Uterus (tissue), 4 donors: ENCODE results near the gene PAPLN. TPM values are rescaled to one million over a fixed set of nuclear protein-coding genes. Genes with fewer than 3 reads are reported as not detected.

Experiments used
- DNase-seq, 2 donors: peaks; one replicate each; pipeline ENCODE4 v3.0.0-alpha.2; 2019 to 2020
- H3K27ac ChIP-seq, 2 donors: fragments of 200-600 bp; sonication (generic); 1 replicate in 1 of 2; 2 replicates in 1 of 2; pipeline ENCODE4 v1.5.1; 2016 to 2018
- H3K27me3 ChIP-seq, 2 donors: fragments of 200-600 bp; sonication (generic); one replicate each; pipeline ENCODE4 v1.5.1; 2018 to 2019; ENCODE audit warnings: control low read depth in 1 of 2
- H3K36me3 ChIP-seq, 2 donors: fragments of 200-600 bp; sonication (generic); one replicate each; pipeline ENCODE4 v1.5.1; 2019; ENCODE audit warnings: control low read depth in 1 of 2
- H3K4me1 ChIP-seq, 2 donors: fragments of 200-600 bp; sonication (generic); one replicate each; pipeline ENCODE4 v1.5.1; 2018 to 2019; ENCODE audit warnings: control low read depth in 1 of 2
- H3K4me3 ChIP-seq, 2 donors: fragments of 200-600 bp; sonication (generic); 1 replicate in 1 of 2; 2 replicates in 1 of 2; pipeline ENCODE4 v1.5.1; 2018 to 2019; ENCODE audit warnings: mild to moderate bottlenecking in 1 of 2
- H3K9me3 ChIP-seq, 2 donors: fragments of 200-600 bp; sonication (generic); one replicate each; pipeline ENCODE4 v1.5.1; 2019; ENCODE audit warnings: control low read depth in 1 of 2
- POLR2A ChIP-seq, 2 donors: fragments of 450-650 bp; IDR thresholded peaks; one replicate each; pipeline ENCODE4 v1.6.1; 2016; ENCODE audit warnings: antibody characterized with exemption in 2 of 2, mild to moderate bottlenecking in 1 of 2, moderate library complexity in 1 of 2
- intact Hi-C: fragments of 100-400 bp; cut with DNase I; formaldehyde crosslinking; loops from one replicate; pipeline ENCODE4 v1.15.1; 2023; ENCODE audit warnings: low total_unique reads
- total RNA-seq, 4 donors: library from RNA; depleted of rRNA in 3 of 4; stranded (reverse); fragments of >200 nt in 3 of 4; gene quantifications; one replicate each; pipeline versions ENCODE4 v1.1.0 to v1.2.4, GENCODE V29; 2014 to 2023
- TF ChIP-seq, protein P1 (sequence below), 4 experiments: fragments of 200-600 bp in 2 of 4; fragments of 450-650 bp in 2 of 4; sonication (generic) in 2 of 4; IDR thresholded peaks; one replicate each; pipeline ENCODE4 v1.5.1; 2016 to 2019; ENCODE audit warnings: antibody characterized with exemption in 4 of 4, mild to moderate bottlenecking in 2 of 4, moderate library complexity in 1 of 4
- donor health status: DM: yes; HTN: yes; CAD: no.

PAPLN gene
- total RNA-seq, 4 donors from 2014 or later, result 16.5 to 40.2 (median 33.1) TPM

DNA sequence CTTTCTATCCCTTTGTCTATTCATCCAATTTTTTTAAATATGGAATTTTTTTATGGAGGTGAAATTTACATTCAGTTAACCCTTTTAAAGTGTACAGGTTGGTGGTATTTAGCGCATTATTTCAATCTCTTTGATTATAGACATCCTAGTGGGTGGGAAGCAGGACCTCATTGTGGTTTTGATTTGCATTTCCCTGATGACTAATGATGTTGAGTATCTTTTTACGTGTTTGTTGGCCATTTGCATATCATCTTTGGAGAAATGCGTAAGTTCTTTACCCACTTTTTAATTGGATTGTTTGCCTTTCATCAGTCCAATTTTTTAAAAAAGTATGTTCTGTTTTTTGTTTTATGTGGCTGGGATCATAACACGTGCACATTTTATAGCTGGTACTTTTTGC lies 20.8 kb downstream of the PAPLN start:
- intact Hi-C loops, result no loop called here
- Histone ChIP-seq H3K4me1 (no peaks in the 10 kb centered on the region), H3K9me3 (no peaks in the 10 kb centered on the region), H3K4me3 (no peak overlapping the region), H3K36me3 (no peaks in the 10 kb centered on the region), H3K27ac (no peak overlapping the region), H3K27me3 (no peaks in the 10 kb centered on the region)
- TF ChIP-seq POLR2A (IDR thresholded peaks at IDR 0.05), result no peak
- TF ChIP-seq, protein P1, sequence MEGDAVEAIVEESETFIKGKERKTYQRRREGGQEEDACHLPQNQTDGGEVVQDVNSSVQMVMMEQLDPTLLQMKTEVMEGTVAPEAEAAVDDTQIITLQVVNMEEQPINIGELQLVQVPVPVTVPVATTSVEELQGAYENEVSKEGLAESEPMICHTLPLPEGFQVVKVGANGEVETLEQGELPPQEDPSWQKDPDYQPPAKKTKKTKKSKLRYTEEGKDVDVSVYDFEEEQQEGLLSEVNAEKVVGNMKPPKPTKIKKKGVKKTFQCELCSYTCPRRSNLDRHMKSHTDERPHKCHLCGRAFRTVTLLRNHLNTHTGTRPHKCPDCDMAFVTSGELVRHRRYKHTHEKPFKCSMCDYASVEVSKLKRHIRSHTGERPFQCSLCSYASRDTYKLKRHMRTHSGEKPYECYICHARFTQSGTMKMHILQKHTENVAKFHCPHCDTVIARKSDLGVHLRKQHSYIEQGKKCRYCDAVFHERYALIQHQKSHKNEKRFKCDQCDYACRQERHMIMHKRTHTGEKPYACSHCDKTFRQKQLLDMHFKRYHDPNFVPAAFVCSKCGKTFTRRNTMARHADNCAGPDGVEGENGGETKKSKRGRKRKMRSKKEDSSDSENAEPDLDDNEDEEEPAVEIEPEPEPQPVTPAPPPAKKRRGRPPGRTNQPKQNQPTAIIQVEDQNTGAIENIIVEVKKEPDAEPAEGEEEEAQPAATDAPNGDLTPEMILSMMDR (IDR thresholded peaks at IDR 0.05), result no peak
- no peak for DNase-seq

DNA sequence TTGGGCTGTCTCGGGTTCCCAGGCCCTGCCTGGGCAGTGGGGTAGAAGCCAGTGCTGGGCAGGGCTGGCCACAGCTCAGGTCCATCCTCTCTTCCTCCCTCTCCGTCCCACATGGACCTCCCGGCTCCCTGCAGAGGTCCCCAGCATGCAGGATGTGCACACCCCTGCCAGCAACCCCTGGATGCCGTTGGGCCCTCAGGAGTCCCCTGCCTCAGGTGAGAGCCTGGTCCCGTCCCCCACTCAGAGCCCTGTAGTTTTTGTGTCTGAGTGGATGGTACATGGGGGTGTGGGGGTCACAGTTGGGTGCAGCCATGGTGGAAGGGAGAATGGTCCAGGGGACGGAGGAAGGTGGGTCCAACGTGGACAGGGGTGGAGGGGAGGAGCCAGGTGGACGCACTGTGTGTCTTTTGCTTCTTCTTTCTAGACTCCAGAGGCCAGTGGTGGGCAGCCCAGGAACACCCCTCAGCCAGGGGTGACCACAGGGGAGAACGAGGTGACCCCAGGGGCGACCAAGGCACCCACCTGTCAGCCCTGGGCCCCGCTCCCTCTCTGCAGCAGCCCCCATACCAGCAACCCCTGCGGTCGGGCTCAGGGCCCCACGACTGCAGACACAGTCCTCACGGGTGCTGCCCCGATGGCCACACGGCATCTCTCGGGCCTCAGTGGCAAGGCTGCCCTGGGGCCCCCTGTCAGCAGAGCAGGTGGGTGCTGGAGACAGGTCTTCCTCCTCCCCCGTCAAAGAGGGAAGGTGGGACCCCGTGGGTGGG lies 21.7 kb downstream of the PAPLN start:
- Histone ChIP-seq H3K36me3 (no peaks in the 10 kb centered on the region), H3K9me3 (no peaks in the 10 kb centered on the region), H3K27ac (no peak overlapping the region), H3K27me3 (no peaks in the 10 kb centered on the region), H3K4me1 (no peaks in the 10 kb centered on the region), H3K4me3 (no peak overlapping the region)
- intact Hi-C loops, result no loop called here
- TF ChIP-seq POLR2A (IDR thresholded peaks at IDR 0.05), result no peak
- no peak for DNase-seq

DNA sequence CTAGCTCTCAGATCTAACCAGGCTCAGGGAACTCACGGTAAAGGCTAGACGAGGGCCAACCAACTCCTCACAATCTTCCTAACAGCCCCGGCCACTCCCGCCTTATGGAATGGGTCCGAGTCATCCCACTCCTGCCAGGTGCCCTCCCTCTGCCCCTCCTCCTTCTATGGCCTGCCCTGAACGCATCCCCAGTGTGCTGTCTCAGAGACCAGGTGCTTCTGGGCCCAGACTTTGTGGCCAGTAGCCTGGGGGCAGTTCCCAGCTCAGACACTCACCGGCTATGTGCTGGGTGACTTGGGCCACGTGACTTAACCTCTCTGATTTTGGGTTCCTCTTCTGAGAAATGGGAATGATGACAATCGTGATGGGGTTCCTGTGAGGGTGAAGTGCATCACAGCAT lies 22.5 kb downstream of the PAPLN start:
- intact Hi-C loops, result no loop called here
- H3K36me3 ChIP-seq, result no peaks in the 10 kb centered on the region
- no peak for TF ChIP-seq POLR2A (IDR thresholded peaks at IDR 0.05)
- TF ChIP-seq, protein P1 (IDR thresholded peaks at IDR 0.05), result no peak
- H3K4me1 ChIP-seq, result no peaks in the 10 kb centered on the region
- no peak overlapping the region for H3K27ac ChIP-seq
- no peaks in the 10 kb centered on the region for H3K27me3 ChIP-seq
- H3K9me3 ChIP-seq, result no peaks in the 10 kb centered on the region
- no peak overlapping the region for H3K4me3 ChIP-seq
- DNase-seq, result no peak

DNA sequence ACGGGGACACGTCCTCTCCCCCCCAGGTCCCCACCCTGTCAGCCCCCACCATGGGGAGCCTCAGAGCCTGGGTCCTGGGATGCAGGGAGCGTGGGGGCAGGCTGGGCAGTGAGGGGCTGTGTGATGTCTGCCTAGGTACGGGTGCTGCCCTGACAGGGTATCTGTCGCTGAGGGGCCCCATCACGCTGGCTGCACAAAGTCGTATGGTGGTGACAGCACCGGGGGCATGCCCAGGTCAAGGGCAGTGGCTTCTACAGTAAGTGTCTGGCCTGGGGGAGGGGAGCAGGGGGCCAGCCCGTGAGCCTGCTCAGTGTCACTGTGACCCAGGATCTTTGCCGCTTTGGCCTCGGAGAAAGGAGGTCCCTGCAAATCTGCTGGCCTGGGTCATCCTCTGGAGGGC lies 23.3 kb downstream of the PAPLN start:
- no peak for TF ChIP-seq POLR2A (IDR thresholded peaks at IDR 0.05)
- TF ChIP-seq, protein P1 (IDR thresholded peaks at IDR 0.05), result no peak
- Histone ChIP-seq H3K4me1 (no peaks in the 10 kb centered on the region), H3K4me3 (no peak overlapping the region), H3K27ac (no peak overlapping the region), H3K9me3 (no peaks in the 10 kb centered on the region), H3K36me3 (no peaks in the 10 kb centered on the region), H3K27me3 (no peaks in the 10 kb centered on the region)
- intact Hi-C loops, result no loop called here
- no peak for DNase-seq

DNA sequence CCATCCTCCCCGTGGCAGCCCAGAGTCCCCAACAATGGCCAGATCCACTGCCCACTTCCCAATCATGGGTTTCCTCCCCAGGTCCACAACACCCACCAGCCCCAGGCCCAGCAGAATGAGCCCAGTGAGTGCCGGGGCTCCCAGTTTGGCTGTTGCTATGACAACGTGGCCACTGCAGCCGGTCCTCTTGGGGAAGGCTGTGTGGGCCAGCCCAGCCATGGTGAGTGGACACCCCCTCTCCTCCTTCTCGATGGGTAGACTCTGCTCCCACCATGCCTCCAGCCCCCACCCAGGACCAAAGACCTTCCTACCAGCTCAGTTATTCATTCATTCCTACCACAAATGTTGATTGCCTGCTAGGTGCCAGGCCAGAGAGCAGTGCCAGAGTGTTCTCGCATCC lies 23.8 kb downstream of the PAPLN start:
- Histone ChIP-seq H3K36me3 (no peaks in the 10 kb centered on the region), H3K4me3 (no peak overlapping the region), H3K27ac (no peak overlapping the region), H3K9me3 (no peaks in the 10 kb centered on the region), H3K4me1 (no peaks in the 10 kb centered on the region), H3K27me3 (no peaks in the 10 kb centered on the region)
- TF ChIP-seq, protein P1 (IDR thresholded peaks at IDR 0.05), result no peak
- no peak for TF ChIP-seq POLR2A (IDR thresholded peaks at IDR 0.05)
- DNase-seq, result no peak
- intact Hi-C loops, result no loop called here
